MG63 (cell line): ENCODE results near the gene SPECC1. TPM values are rescaled to one million over a fixed set of nuclear protein-coding genes. Genes with fewer than 3 reads are reported as not detected.
"Not testable (repeated sequence)": the region's sequence is repeated elsewhere in the genome, so short reads cannot be mapped to it uniquely, and the experiment has no call there.

ENCODE experiments used
- DNase-seq: peaks from one replicate; pipeline ENCODE4 v3.0.0-alpha.2; 2020
- H3K27me3 ChIP-seq: fragments of 250-450 bp; sonication (Bioruptor Pico); 2 replicates; pipeline ENCODE4 v1.5.1; 2020; ENCODE audit warnings: mild to moderate bottlenecking, moderate library complexity
- H3K36me3 ChIP-seq: fragments of 250-450 bp; sonication (Bioruptor Pico); 2 replicates; pipeline ENCODE4 v1.5.1; 2020; ENCODE audit warnings: mild to moderate bottlenecking, moderate library complexity
- H3K4me3 ChIP-seq: fragments of 250-450 bp; sonication (Bioruptor Pico); 2 replicates; pipeline ENCODE4 v1.5.1; 2020; ENCODE audit warnings: mild to moderate bottlenecking, moderate library complexity
- H3K9me3 ChIP-seq: fragments of 250-450 bp; sonication (Bioruptor Pico); 2 replicates; pipeline ENCODE4 v1.5.1; 2020; ENCODE audit warnings: mild to moderate bottlenecking, moderate library complexity
- total RNA-seq: library from RNA; depleted of rRNA; stranded (reverse); fragments of >200 nt; shearing (Covaris generic); gene quantifications from 2 replicates; pipeline ENCODE4 v1.2.3, GENCODE V29; 2014; ENCODE audit warnings: low replicate concordance

SPECC1 gene
- total RNA-seq, 1 experiment from 2014 or later = 13.7 TPM

- not testable (repeated sequence) for DNase-seq, H3K4me3 ChIP-seq, H3K27me3 ChIP-seq, H3K36me3 ChIP-seq, H3K9me3 ChIP-seq
Observed at GRCh38 chr17:20100806-20101205, 91.6 kb downstream of the SPECC1 start.

- Histone ChIP-seq H3K27me3 (no peaks in the 10 kb centered on the region), H3K9me3 (no peaks in the 10 kb centered on the region), H3K4me3 (no peak overlapping the region), H3K36me3 (no peaks in the 10 kb centered on the region)
- no peak for DNase-seq
Observed at GRCh38 chr17:20103454-20104446, 94.6 kb downstream of the SPECC1 start.

- Histone ChIP-seq H3K9me3 (no peaks in the 10 kb centered on the region), H3K4me3 (no peak overlapping the region), H3K27me3 (no peaks in the 10 kb centered on the region), H3K36me3 (no peaks in the 10 kb centered on the region)
- no peak for DNase-seq
Observed at GRCh38 chr17:20105539-20106280, 96.6 kb downstream of the SPECC1 start.

- not testable (repeated sequence) for H3K9me3 ChIP-seq, H3K4me3 ChIP-seq, H3K36me3 ChIP-seq, DNase-seq, H3K27me3 ChIP-seq
Observed at GRCh38 chr17:20106446-20106845, 97.3 kb downstream of the SPECC1 start.

- Histone ChIP-seq H3K4me3 (no peak overlapping the region), H3K36me3 (no peaks in the 10 kb centered on the region), H3K9me3 (no peaks in the 10 kb centered on the region), H3K27me3 (no peaks in the 10 kb centered on the region)
- no peak for DNase-seq
Observed at GRCh38 chr17:20109076-20109475, 99.9 kb downstream of the SPECC1 start.

GRCh38 chr17:20111538-20111937 is 102.4 kb downstream of the SPECC1 start:
- DNase-seq = no peak
- H3K27me3 ChIP-seq = no peaks in the 10 kb centered on the region
- H3K4me3 ChIP-seq = no peak overlapping the region
- no peaks in the 10 kb centered on the region for H3K36me3 ChIP-seq
- no peaks in the 10 kb centered on the region for H3K9me3 ChIP-seq

- H3K4me3 ChIP-seq = no peak overlapping the region
- DNase-seq = no peak
- no peaks in the 10 kb centered on the region for H3K36me3 ChIP-seq
- H3K27me3 ChIP-seq = no peaks in the 10 kb centered on the region
- no peaks in the 10 kb centered on the region for H3K9me3 ChIP-seq
Observed at GRCh38 chr17:20114466-20114865, 105.3 kb downstream of the SPECC1 start.

GRCh38 chr17:20116683-20117309 is 107.6 kb downstream of the SPECC1 start:
- Histone ChIP-seq H3K36me3 (no peaks in the 10 kb centered on the region), H3K4me3 (no peak overlapping the region), H3K27me3 (no peaks in the 10 kb centered on the region), H3K9me3 (no peaks in the 10 kb centered on the region)
- DNase-seq = peak; percentile 9

GRCh38 chr17:20118280-20118679 is 109.1 kb downstream of the SPECC1 start:
- no peak overlapping the region for H3K4me3 ChIP-seq
- no peak for DNase-seq
- no peaks in the 10 kb centered on the region for H3K36me3 ChIP-seq
- H3K9me3 ChIP-seq = no peaks in the 10 kb centered on the region
- H3K27me3 ChIP-seq = no peaks in the 10 kb centered on the region

- Histone ChIP-seq H3K36me3 (no peaks in the 10 kb centered on the region), H3K9me3 (no peaks in the 10 kb centered on the region), H3K27me3 (no peaks in the 10 kb centered on the region), H3K4me3 (no peak overlapping the region)
- no peak for DNase-seq
Observed at GRCh38 chr17:20120836-20121235, 111.7 kb downstream of the SPECC1 start.

- no peaks in the 10 kb centered on the region for H3K36me3 ChIP-seq
- H3K4me3 ChIP-seq = no peak overlapping the region
- no peaks in the 10 kb centered on the region for H3K9me3 ChIP-seq
- DNase-seq = peak; percentile 33
- no peaks in the 10 kb centered on the region for H3K27me3 ChIP-seq
Observed at GRCh38 chr17:20121359-20122253, 112.4 kb downstream of the SPECC1 start.

GRCh38 chr17:20122254-20122879 is 113.2 kb downstream of the SPECC1 start:
- Histone ChIP-seq H3K4me3 (no peak overlapping the region), H3K36me3 (no peaks in the 10 kb centered on the region), H3K27me3 (no peaks in the 10 kb centered on the region), H3K9me3 (no peaks in the 10 kb centered on the region)
- DNase-seq = no peak

GRCh38 chr17:20123209-20123608 is 114.0 kb downstream of the SPECC1 start:
- no peaks in the 10 kb centered on the region for H3K36me3 ChIP-seq
- DNase-seq = no peak

GRCh38 chr17:20125724-20126123 is 116.6 kb downstream of the SPECC1 start:
- H3K9me3 ChIP-seq = no peaks in the 10 kb centered on the region
- H3K4me3 ChIP-seq = no peak overlapping the region
- no peaks in the 10 kb centered on the region for H3K27me3 ChIP-seq
- no peak for DNase-seq
- no peaks in the 10 kb centered on the region for H3K36me3 ChIP-seq

More at GRCh38 chr17:20123209-20123608, 114.0 kb downstream of the SPECC1 start:
- no peaks in the 10 kb centered on the region for H3K27me3 ChIP-seq
- no peaks in the 10 kb centered on the region for H3K9me3 ChIP-seq
- no peak overlapping the region for H3K4me3 ChIP-seq

- Histone ChIP-seq H3K4me3 (no peak overlapping the region), H3K9me3 (no peaks in the 10 kb centered on the region), H3K36me3 (no peaks in the 10 kb centered on the region), H3K27me3 (no peaks in the 10 kb centered on the region)
- DNase-seq = no peak
Observed at GRCh38 chr17:20127360-20128035, 118.3 kb downstream of the SPECC1 start.
